ENCODE measurements around the gene RFC5. TPM values are rescaled to one million over a fixed set of nuclear protein-coding genes. Genes with fewer than 3 reads are reported as not detected.

RFC5 gene
- total RNA-seq, 1 experiment from 2014 or later: 100 TPM

DNA sequence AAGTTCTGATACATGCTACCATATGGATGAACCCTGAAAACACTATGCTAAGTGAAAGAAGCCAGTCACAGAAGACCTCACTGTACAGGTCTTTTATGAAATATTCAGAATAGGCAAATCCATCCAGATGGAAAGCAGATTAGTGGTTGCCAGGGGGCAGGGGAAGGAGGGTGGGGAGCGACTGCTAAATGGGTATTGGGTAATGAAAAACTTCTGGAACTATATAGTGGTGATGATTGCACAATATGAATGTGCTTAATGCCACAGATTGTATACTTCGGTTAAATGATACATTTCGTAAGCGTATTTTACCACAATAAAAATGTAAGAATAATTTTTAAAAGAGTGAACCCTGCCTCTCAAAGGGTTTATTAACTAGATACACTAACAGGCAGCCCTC lies 35.9 kb upstream of the RFC5 start:
- peaks cover 5% of the 10 kb centered on the region for H3F3A ChIP-seq (ENCODE audit: low read length, unreplicated experiment)
- intact Hi-C loops (cut with micrococcal nuclease): no loop called here
- no peak overlapping the region for H3K27ac ChIP-seq (ENCODE audit: low read length)
- CTCF ChIA-PET: no interaction called here
- H3K4me3 ChIP-seq (ENCODE audit: low read length): no peak overlapping the region
- ATAC-seq (no peak), DNase-seq (no peak)
- BruUV-seq (replicated peaks): no TSS peak
- H2AFZ ChIP-seq (ENCODE audit: low read length): no peak overlapping the region
- H3K4me2 ChIP-seq (ENCODE audit: low read length): no peak overlapping the region
- H3K79me2 ChIP-seq (ENCODE audit: low read length): no peaks in the 10 kb centered on the region
- no peaks in the 10 kb centered on the region for H4K20me1 ChIP-seq (ENCODE audit: low read length)
- POLR2A ChIA-PET (ENCODE audit: unreplicated experiment): no interaction called here
- H3K36me3 ChIP-seq (ENCODE audit: low read depth, low read length): no peaks in the 10 kb centered on the region
- no peak overlapping the region for H3K9ac ChIP-seq (ENCODE audit: low read length)
- peaks cover 14% of the 10 kb centered on the region for H3K4me1 ChIP-seq (ENCODE audit: insufficient read depth, low read length)
- H3K9me2 ChIP-seq (replicated peaks; ENCODE audit: low read length): no peaks in the 10 kb centered on the region
- H3K27me3 ChIP-seq (ENCODE audit: low read length): no peaks in the 10 kb centered on the region
- TF ChIP-seq, protein P1, sequence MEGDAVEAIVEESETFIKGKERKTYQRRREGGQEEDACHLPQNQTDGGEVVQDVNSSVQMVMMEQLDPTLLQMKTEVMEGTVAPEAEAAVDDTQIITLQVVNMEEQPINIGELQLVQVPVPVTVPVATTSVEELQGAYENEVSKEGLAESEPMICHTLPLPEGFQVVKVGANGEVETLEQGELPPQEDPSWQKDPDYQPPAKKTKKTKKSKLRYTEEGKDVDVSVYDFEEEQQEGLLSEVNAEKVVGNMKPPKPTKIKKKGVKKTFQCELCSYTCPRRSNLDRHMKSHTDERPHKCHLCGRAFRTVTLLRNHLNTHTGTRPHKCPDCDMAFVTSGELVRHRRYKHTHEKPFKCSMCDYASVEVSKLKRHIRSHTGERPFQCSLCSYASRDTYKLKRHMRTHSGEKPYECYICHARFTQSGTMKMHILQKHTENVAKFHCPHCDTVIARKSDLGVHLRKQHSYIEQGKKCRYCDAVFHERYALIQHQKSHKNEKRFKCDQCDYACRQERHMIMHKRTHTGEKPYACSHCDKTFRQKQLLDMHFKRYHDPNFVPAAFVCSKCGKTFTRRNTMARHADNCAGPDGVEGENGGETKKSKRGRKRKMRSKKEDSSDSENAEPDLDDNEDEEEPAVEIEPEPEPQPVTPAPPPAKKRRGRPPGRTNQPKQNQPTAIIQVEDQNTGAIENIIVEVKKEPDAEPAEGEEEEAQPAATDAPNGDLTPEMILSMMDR (conservative IDR thresholded peaks at IDR 0.05; ENCODE audit: low read depth, low read length): no peak
- TF ChIP-seq EZH2phosphoT487 (IDR thresholded peaks at IDR 0.05; ENCODE audit: borderline replicate concordance, low read length) (no peak), EZH2 (IDR thresholded peaks at IDR 0.05; ENCODE audit: low read length, unreplicated experiment) (no peak)
- H3K9me3 ChIP-seq (ENCODE audit: low read length): no peaks in the 10 kb centered on the region

DNA sequence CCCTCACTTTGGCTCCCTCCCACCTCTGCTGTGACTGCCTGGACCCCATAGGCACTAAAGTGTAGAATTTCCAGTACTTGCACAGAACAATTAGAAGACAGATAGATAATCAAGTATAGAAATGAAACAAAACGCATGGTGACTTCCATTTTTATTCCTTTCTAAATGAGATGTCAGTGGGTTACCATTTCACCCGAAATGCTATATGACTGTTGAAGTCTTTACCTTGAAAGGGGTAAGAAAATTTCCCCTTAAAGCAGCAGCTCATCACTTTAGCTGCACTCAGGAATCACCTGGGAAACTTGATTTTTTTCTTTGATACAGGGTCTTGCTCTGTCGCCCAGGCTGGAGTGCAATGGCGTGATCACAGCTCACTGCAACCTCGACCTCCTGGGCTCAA lies 35.2 kb upstream of the RFC5 start:
- ATAC-seq (no peak), DNase-seq (no peak)
- Histone ChIP-seq H3K4me2 (ENCODE audit: low read length) (no peak overlapping the region), H3K79me2 (ENCODE audit: low read length) (no peaks in the 10 kb centered on the region), H3K27me3 (ENCODE audit: low read length) (no peaks in the 10 kb centered on the region), H3K4me1 (ENCODE audit: insufficient read depth, low read length) (peaks cover 20% of the 10 kb centered on the region), H4K20me1 (ENCODE audit: low read length) (no peaks in the 10 kb centered on the region), H2AFZ (ENCODE audit: low read length) (no peak overlapping the region), H3F3A (ENCODE audit: low read length, unreplicated experiment) (peaks cover 5% of the 10 kb centered on the region), H3K9ac (ENCODE audit: low read length) (no peak overlapping the region), H3K4me3 (ENCODE audit: low read length) (no peak overlapping the region), H3K9me2 (replicated peaks; ENCODE audit: low read length) (no peaks in the 10 kb centered on the region), H3K9me3 (ENCODE audit: low read length) (no peaks in the 10 kb centered on the region), H3K36me3 (ENCODE audit: low read depth, low read length) (no peaks in the 10 kb centered on the region), H3K27ac (ENCODE audit: low read length) (no peak overlapping the region)
- TF ChIP-seq EZH2 (IDR thresholded peaks at IDR 0.05; ENCODE audit: low read length, unreplicated experiment) (no peak), EZH2phosphoT487 (IDR thresholded peaks at IDR 0.05; ENCODE audit: borderline replicate concordance, low read length) (no peak)
- TF ChIP-seq, protein P1 (conservative IDR thresholded peaks at IDR 0.05; ENCODE audit: low read depth, low read length): no peak
- intact Hi-C loops (cut with micrococcal nuclease): no loop called here
- BruUV-seq (replicated peaks): no TSS peak
- ChIA-PET POLR2A (ENCODE audit: unreplicated experiment) (no interaction called here), CTCF (no interaction called here)

DNA sequence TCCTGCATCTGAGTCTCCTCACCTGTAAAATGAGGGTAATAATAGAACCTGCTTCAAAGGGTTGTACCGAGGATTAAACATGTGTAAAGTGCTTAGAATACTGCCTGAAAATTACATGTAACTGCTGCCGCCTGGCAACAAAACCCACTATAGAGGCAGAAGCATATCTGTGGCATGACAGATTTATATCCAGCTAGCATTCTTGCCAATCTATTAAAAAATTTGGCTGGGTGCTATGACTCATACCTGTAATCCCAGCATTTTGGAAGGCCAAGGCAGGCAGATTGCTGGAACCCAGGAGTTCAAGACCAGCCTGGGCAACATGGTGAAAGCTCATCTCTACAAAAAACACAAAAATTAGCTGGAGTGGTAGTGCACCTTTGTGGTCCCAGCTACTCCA lies 31.3 kb upstream of the RFC5 start:
- H3K9me3 ChIP-seq (ENCODE audit: low read length): no peaks in the 10 kb centered on the region
- no peak overlapping the region for H3K4me3 ChIP-seq (ENCODE audit: low read length)
- ChIA-PET POLR2A (ENCODE audit: unreplicated experiment) (no interaction called here), CTCF (no interaction called here)
- no peaks in the 10 kb centered on the region for H3K9me2 ChIP-seq (replicated peaks; ENCODE audit: low read length)
- TF ChIP-seq EZH2phosphoT487 (IDR thresholded peaks at IDR 0.05; ENCODE audit: borderline replicate concordance, low read length): no peak
- TF ChIP-seq, protein P1 (conservative IDR thresholded peaks at IDR 0.05; ENCODE audit: low read depth, low read length): no peak
- no peak for TF ChIP-seq EZH2 (IDR thresholded peaks at IDR 0.05; ENCODE audit: low read length, unreplicated experiment)
- H3K79me2 ChIP-seq (ENCODE audit: low read length): no peaks in the 10 kb centered on the region
- H3F3A ChIP-seq (ENCODE audit: low read length, unreplicated experiment): peaks cover 5% of the 10 kb centered on the region
- intact Hi-C loops (cut with micrococcal nuclease): no loop called here
- H3K36me3 ChIP-seq (ENCODE audit: low read depth, low read length): no peaks in the 10 kb centered on the region
- H3K4me1 ChIP-seq (ENCODE audit: insufficient read depth, low read length): peaks cover 36% of the 10 kb centered on the region
- peak overlapping the region; percentile 50; the same call in 1 of the 2 replicates for H3K9ac ChIP-seq (ENCODE audit: low read length)
- no peaks in the 10 kb centered on the region for H4K20me1 ChIP-seq (ENCODE audit: low read length)
- BruUV-seq (replicated peaks): no TSS peak
- ATAC-seq (no peak), DNase-seq (peak; percentile 74)
- H2AFZ ChIP-seq (ENCODE audit: low read length): no peak overlapping the region
- H3K27ac ChIP-seq (ENCODE audit: low read length): peak overlapping the region; percentile 91
- H3K4me2 ChIP-seq (ENCODE audit: low read length): peak overlapping the region; percentile 22
- no peaks in the 10 kb centered on the region for H3K27me3 ChIP-seq (ENCODE audit: low read length)

Data from PC-3 (cell line).